GM18520 (cell line): Measurements from ENCODE around the gene TAPT1.

ENCODE experiments used
- ATAC-seq: cut with Tn5 transposase; IDR thresholded peaks from one replicate; pipeline ENCODE4 v1.9.1; 2021; ENCODE audit not compliant: unreplicated experiment

TAPT1 gene

DNA sequence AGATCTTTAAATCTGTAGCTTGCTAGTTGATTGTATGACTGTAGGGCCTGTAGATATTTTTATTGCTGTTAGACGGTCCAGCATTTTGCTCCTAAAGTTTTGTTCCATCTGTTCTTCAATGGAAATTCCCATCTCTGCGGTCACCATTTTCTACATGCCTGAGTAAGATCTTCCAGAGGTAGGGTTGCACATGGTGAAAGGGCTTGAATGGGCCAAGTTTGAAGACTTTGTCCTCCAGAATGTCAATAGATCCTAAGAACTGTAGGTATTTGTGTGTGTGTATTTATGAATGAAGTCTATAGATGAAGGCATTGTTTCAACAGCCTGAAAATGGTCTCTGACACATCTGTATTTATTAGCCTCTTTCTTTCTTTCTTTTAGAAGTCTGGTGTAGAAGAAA lies 22.3 kb upstream of the TAPT1 start:
- ATAC-seq = no peak

- ATAC-seq = no peak
Measured at GRCh38 chr4:16245241-16245640, 19.0 kb upstream of the TAPT1 start.

- ATAC-seq = no peak
Measured at GRCh38 chr4:16243285-16243684, 17.0 kb upstream of the TAPT1 start.

- ATAC-seq = no peak
Measured at GRCh38 chr4:16240300-16240699, 14.0 kb upstream of the TAPT1 start.

DNA sequence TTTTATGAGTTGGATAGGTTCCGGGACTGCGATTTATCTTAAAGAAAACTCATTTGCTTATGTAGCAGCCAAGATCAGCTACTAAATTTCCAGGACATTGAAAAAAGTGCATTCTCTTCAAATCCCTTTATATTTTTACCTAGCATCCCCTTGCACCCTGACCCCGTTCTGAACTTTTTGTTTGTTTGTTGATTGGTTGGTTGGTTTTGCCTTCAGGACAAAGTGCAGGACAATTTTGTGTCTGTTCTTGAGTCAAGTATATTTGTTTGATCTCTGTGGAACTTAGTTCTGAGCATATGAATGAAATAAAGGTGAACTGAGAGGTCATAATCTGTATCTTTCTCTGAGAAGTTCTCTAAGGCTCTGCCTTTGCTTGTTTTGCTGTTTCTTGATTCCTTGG lies 12.8 kb upstream of the TAPT1 start:
- no peak for ATAC-seq

DNA sequence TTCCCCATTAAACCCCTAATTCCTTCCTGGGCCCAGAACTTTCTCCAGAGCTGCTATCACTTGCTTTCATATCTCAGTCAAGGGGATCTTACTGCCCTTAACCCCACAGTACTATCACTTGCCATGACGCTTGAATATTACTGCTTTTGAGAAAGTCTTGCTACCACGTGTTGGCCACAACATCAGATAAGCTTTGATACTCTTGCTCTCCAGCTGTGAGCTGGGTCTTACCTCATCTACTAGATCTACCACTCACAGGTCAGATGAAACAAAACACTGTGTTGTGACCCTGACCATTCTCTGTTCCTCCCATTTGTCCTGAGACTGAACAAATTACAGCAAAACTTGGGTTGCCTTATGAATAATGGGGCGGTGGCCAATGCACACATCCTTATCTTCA lies 12.1 kb upstream of the TAPT1 start:
- no peak for ATAC-seq

DNA sequence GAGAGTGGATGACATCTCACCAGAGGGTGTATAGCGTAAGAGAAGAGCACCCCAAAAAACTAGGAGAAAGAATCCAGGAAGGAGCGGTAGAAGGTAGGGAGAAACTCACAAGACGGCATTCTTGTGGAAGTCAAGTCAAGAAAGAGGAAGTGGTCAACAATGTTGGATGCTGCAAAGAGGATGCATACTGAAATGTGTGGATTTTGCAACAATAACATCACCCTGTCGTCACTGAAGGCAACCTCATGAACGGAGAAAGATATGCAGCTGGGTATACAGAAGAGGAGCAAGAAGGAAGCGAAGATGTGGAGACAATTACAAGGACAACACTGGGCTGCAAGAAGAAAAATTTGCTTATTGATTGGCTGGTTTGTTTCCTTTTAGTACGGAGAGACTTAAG lies 11.4 kb upstream of the TAPT1 start:
- ATAC-seq = no peak

GRCh38 chr4:16236402-16237023 lies 10.2 kb upstream of the TAPT1 start:
- ATAC-seq = no peak

- no peak for ATAC-seq
Measured at GRCh38 chr4:16235209-16235608, 8.9 kb upstream of the TAPT1 start.

DNA sequence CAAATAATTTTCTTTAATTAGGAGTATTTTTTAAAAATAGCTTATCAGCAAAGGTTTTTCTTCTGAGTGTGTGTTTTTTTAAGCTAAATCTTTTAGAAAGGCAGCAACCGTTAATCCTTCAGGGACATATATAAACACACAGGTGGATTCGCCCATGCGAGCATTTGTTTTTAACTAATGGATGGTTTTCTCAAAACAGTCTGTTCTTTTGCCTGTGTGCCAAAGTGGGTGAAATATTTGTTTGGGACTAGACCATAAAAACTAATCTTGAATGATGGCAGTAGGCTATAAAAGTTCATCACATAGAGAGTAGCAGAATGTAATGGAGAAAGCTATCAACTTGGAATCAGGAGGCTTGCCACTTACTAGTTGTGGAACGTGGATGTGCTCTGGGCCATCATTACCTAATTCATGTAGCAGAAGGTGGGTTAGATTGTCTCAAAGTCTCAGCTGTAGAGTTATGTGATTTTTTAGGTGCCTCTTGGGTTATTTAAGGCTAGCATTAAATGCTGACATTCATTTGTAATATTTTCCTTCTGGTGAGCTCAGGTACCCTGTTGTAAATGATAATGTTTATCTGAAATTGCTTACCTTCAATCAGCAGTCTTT lies 7.4 kb upstream of the TAPT1 start:
- ATAC-seq = no peak

- ATAC-seq = no peak
Measured at GRCh38 chr4:16231570-16232245, 5.4 kb upstream of the TAPT1 start.

GRCh38 chr4:16230308-16230707 lies 4.0 kb upstream of the TAPT1 start:
- no peak for ATAC-seq

GRCh38 chr4:16229604-16230003 lies 3.3 kb upstream of the TAPT1 start:
- no peak for ATAC-seq

DNA sequence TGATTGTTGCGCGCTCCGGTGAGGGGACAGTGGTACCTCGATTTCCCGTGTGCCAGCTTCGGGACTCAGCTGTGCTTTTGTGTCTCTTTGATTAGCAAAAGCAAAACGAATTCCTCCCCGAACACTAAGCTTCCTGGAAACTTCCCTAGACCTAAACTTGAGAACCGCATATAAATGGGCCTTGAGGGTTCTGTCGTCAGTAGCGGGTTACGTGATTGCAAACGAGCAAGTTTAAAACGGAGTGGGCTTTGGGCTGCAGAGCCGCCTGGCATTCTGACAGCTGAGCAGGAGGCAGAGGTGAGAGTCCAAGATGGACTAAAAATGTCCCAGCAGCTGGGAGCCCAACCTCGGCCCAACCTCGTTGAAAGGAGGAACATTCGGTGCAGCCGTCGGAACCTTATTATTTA lies 1.2 kb upstream of the TAPT1 start:
- peak; percentile 1 for ATAC-seq

DNA sequence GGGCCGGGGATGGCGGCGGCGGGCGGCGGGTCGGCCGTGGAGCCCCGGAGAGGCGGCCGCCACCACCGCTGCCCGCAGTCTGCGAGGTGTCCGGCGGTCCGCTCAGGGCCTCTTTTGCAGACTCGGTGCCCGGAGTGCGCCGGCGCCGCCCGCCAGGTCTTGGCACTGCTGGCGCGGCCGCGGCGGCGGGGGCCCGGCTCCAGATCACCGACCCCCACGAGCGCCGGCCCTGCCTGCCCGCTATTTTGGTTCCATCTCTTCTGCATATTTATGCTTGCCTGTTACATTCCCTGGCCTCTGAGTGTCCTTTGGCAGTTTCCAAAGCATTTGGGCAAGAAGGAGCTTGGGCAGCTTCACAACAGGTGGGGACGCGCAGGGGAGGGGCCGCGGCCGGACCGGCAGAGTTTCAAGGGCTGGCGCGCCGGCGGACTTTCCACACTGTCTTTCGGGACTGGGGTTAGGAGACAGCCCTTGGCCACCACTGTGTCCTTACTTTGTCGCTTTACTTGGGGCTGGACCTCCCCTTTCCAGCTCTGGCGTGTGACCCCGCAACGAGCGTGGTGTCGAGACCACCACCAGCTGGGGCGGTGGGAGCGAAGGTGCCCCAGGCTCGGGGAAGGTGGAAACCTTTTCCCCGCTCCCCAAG lies 668 bp upstream of the TAPT1 start:
- peak; percentile 18 for ATAC-seq

DNA sequence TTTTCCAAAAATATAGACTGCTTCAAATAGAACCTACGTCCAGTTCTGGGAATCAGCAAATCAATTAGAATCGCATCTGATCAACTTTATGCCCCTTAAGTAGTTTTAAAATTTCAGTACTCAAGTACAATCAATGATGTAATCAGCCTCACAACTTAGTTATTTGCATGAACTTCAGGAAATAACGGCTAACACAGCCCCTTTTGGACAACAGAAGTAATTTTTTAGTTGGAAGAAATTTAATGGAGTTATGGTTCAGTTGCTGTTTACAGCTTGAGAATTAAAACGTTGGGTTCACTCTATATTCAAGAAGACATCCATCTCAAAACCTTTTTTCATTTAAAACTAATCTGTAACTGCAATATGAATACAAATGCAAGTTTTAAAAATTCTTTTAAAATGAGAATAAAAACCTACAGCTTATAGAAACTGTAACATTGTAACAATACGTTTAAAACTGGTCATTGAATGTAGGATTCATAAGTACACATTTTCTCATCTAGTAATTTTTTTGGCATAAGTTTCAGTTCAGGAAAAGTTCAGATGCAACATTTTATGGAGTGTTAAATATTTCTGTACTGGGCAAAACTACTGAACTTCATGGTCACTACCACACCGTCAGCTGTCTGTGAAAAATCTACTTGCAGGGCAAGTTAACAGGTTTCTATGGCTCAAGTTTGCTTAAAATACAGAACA lies 956 bp downstream of the TAPT1 start:
- ATAC-seq = no peak

DNA sequence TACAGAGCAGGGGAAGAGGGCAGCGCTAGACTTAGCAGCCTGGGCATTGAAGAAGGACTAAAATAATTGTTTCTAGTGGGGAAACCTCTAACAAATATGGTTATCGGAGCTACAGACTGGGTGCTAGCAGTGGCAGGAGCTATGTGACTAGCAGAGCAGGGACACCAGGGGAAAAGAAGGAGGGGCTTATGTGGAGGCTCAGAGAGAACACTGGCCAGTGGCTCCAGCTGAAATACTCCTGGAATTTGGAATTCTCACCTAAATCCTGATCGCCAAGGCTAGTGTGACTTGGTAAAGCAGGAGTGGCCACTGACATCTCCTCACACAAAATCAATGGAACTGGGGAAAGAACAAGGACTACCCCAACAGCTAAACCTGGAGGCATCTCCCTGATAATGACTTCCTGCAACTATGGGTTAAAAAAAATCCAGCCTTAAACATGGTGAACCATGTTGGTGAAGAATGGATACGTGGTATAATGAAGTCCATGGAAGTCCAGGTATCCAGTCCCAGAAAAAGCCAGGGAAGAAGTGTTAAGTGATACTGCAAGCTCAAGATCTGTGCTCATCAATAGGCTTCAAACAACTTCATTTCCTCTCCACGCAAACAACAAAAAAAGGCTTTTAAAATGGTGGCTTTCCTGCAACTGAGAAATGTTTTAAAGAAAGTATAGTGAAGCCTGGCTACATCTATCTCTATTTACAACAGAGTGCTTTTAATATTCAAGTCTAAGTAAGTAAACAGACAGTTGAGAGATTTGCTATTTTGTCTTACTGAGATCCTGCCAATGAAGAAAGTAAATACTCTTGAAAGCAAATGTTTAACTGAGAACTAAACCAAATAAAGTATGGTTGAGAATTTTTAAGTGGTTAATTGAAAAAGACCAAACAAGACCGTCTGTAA lies 1.8 kb downstream of the TAPT1 start:
- no peak for ATAC-seq

DNA sequence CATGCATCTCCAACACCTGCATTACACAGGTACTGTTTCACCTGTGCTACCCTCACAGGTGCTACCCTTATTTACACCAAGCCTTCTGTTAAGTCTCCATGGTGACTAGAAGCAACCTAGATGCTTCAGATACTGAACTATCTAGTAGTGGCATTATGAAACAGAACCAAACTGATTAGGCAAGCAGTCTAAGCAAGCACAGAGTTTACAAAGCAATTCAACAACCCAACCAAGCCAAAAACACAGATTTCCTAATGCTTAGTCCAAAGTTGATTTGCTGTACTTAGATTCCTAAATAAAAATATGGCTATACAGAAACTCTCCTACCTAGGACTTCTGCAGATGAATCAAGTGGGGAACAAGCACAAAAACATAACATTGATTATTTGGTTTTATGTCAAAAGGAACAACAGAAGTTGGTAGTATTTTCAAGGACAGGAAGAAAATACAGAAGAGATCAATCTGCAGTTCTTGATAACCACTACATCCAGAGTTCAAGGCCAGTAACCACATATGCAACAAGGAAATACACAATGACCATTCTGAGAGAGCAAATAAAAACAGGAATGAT lies 3.2 kb downstream of the TAPT1 start:
- ATAC-seq = no peak

- no peak for ATAC-seq
Measured at GRCh38 chr4:16218950-16219349, 7.3 kb downstream of the TAPT1 start.
